HL-60 (cell line): ENCODE data around the gene COL4A2.

ENCODE experiments used
- GABPA ChIP-seq: IDR thresholded peaks from 2 replicates; pipeline ENCODE4 v1.6.1; 2012; ENCODE audit warnings: low read depth
- POLR2AphosphoS5 ChIP-seq: IDR thresholded peaks from 2 replicates; pipeline ENCODE4 v1.6.1; 2012; ENCODE audit warnings: low read depth
- SPI1 ChIP-seq: IDR thresholded peaks from 2 replicates; pipeline ENCODE4 v1.6.1; 2012; ENCODE audit warnings: low read depth, mild to moderate bottlenecking, borderline replicate concordance
- TF ChIP-seq, protein P1 (sequence below): IDR thresholded peaks from one replicate; pipeline ENCODE4 v1.5.1; 2011; ENCODE audit warnings: low read length, control low read depth, inconsistent platforms; ENCODE audit not compliant: insufficient read depth
- TF ChIP-seq, protein P2 (sequence below): IDR thresholded peaks from 2 replicates; pipeline ENCODE4 v1.6.1; 2012; ENCODE audit warnings: low read depth; ENCODE audit not compliant: insufficient replicate concordance

DNA sequence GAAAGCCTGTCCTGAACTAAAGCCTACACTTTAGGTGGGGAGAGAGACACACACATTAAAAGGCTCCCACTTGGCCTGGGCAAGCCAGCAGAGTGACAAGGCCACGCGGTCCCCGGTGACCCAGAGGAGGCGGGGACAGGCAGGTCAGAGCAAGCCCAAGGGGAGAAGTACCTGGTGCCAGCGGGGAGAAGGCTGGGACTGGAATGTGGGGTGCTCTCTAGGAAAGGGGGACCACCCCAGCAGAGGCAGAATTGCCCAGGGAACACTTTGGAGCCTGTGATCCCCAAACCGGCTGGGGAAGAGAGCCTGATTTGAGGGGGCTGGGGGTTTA is 172.1 kb downstream of the COL4A2 start:
- TF ChIP-seq SPI1: no peak
- TF ChIP-seq, protein P1, sequence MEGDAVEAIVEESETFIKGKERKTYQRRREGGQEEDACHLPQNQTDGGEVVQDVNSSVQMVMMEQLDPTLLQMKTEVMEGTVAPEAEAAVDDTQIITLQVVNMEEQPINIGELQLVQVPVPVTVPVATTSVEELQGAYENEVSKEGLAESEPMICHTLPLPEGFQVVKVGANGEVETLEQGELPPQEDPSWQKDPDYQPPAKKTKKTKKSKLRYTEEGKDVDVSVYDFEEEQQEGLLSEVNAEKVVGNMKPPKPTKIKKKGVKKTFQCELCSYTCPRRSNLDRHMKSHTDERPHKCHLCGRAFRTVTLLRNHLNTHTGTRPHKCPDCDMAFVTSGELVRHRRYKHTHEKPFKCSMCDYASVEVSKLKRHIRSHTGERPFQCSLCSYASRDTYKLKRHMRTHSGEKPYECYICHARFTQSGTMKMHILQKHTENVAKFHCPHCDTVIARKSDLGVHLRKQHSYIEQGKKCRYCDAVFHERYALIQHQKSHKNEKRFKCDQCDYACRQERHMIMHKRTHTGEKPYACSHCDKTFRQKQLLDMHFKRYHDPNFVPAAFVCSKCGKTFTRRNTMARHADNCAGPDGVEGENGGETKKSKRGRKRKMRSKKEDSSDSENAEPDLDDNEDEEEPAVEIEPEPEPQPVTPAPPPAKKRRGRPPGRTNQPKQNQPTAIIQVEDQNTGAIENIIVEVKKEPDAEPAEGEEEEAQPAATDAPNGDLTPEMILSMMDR: no peak
- no peak for TF ChIP-seq POLR2AphosphoS5
- TF ChIP-seq, protein P2, sequence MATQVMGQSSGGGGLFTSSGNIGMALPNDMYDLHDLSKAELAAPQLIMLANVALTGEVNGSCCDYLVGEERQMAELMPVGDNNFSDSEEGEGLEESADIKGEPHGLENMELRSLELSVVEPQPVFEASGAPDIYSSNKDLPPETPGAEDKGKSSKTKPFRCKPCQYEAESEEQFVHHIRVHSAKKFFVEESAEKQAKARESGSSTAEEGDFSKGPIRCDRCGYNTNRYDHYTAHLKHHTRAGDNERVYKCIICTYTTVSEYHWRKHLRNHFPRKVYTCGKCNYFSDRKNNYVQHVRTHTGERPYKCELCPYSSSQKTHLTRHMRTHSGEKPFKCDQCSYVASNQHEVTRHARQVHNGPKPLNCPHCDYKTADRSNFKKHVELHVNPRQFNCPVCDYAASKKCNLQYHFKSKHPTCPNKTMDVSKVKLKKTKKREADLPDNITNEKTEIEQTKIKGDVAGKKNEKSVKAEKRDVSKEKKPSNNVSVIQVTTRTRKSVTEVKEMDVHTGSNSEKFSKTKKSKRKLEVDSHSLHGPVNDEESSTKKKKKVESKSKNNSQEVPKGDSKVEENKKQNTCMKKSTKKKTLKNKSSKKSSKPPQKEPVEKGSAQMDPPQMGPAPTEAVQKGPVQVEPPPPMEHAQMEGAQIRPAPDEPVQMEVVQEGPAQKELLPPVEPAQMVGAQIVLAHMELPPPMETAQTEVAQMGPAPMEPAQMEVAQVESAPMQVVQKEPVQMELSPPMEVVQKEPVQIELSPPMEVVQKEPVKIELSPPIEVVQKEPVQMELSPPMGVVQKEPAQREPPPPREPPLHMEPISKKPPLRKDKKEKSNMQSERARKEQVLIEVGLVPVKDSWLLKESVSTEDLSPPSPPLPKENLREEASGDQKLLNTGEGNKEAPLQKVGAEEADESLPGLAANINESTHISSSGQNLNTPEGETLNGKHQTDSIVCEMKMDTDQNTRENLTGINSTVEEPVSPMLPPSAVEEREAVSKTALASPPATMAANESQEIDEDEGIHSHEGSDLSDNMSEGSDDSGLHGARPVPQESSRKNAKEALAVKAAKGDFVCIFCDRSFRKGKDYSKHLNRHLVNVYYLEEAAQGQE: no peak
- no peak for TF ChIP-seq GABPA
